SU-DHL-6 (cell line): ENCODE measurements around the gene VRK3.

Experiments
- H2AFZ ChIP-seq: fragments of 200-600 bp; sonication (generic); 2 replicates; pipeline ENCODE4 v1.6.1; 2014; ENCODE audit warnings: low read depth, mild to moderate bottlenecking, moderate library complexity, mixed read lengths, antibody characterized with exemption, low read length; ENCODE audit not compliant: severe bottlenecking
- H3F3A ChIP-seq: fragments of 200-600 bp; shearing (Covaris generic); 2 replicates; pipeline ENCODE4 v1.6.0; 2016; ENCODE audit warnings: antibody characterized with exemption, mild to moderate bottlenecking; ENCODE audit not compliant: insufficient read depth
- H3K27ac ChIP-seq: fragments of 200-600 bp; sonication (generic); 2 replicates; pipeline ENCODE4 v1.5.1; 2016; ENCODE audit warnings: low read depth, mild to moderate bottlenecking, low read length, moderate library complexity, mixed read lengths
- H3K27me3 ChIP-seq: fragments of 200-600 bp; sonication (generic), shearing (Covaris generic); 2 replicates; pipeline ENCODE4 v1.6.0; 2014; ENCODE audit warnings: mild to moderate bottlenecking, low read length
- H3K36me3 ChIP-seq: fragments of 200-600 bp; sonication (generic); 2 replicates; pipeline ENCODE4 v1.6.1; 2014; ENCODE audit warnings: mild to moderate bottlenecking, low read length, mixed read lengths
- H3K4me2 ChIP-seq: fragments of 300-600, 200-600 bp; shearing (Covaris generic), sonication (generic); 2 replicates; pipeline ENCODE4 v1.6.0; 2014; ENCODE audit warnings: low read length, low read depth, mild to moderate bottlenecking; ENCODE audit not compliant: poor library complexity, severe bottlenecking
- H3K4me3 ChIP-seq: fragments of 200-600 bp; sonication (generic); 2 replicates; pipeline ENCODE4 v1.5.1; 2014; ENCODE audit warnings: antibody characterized with exemption, low read length, mild to moderate bottlenecking, mixed read lengths; ENCODE audit not compliant: insufficient read depth, poor library complexity, severe bottlenecking
- H3K79me2 ChIP-seq: fragments of 200-600 bp; sonication (generic); 2 replicates; pipeline ENCODE4 v1.6.1; 2014; ENCODE audit warnings: mild to moderate bottlenecking, low read length, moderate library complexity; ENCODE audit not compliant: insufficient read depth
- H3K9ac ChIP-seq: fragments of 200-600 bp; sonication (generic); 2 replicates; pipeline ENCODE4 v1.7.0; 2014; ENCODE audit warnings: mild to moderate bottlenecking, low read length
- H3K9me2 ChIP-seq: fragments of 200-600 bp; sonication (generic); replicated peaks from 2 replicates; pipeline ENCODE4 v1.6.1; 2014; ENCODE audit warnings: low read length; ENCODE audit not compliant: insufficient read depth
- H3K9me3 ChIP-seq: fragments of 200-600 bp; sonication (generic); 2 replicates; pipeline ENCODE4 v1.6.1; 2014; ENCODE audit warnings: low read length, mixed read lengths; ENCODE audit not compliant: insufficient read depth
- H4K20me1 ChIP-seq: fragments of 200-600 bp; sonication (generic); 2 replicates; pipeline ENCODE4 v1.6.1; 2014; ENCODE audit warnings: low read depth, mild to moderate bottlenecking, antibody characterized with exemption, low read length, moderate library complexity, mixed read lengths
- EZH2phosphoT487 ChIP-seq: fragments of 200-600 bp; sonication (generic), shearing (Covaris generic); conservative IDR thresholded peaks from 2 replicates; pipeline ENCODE4 v1.6.1; 2018; ENCODE audit warnings: mild to moderate bottlenecking, antibody characterized with exemption, low read length, moderate library complexity, mixed read lengths
- TF ChIP-seq, protein P1 (sequence below): fragments of 200-600 bp; sonication (generic); IDR thresholded peaks from one replicate; pipeline ENCODE4 v1.5.1; 2017; ENCODE audit warnings: antibody characterized with exemption, mild to moderate bottlenecking, low read length, moderate library complexity; ENCODE audit not compliant: insufficient read depth, poor library complexity, severe bottlenecking

Gene VRK3

DNA sequence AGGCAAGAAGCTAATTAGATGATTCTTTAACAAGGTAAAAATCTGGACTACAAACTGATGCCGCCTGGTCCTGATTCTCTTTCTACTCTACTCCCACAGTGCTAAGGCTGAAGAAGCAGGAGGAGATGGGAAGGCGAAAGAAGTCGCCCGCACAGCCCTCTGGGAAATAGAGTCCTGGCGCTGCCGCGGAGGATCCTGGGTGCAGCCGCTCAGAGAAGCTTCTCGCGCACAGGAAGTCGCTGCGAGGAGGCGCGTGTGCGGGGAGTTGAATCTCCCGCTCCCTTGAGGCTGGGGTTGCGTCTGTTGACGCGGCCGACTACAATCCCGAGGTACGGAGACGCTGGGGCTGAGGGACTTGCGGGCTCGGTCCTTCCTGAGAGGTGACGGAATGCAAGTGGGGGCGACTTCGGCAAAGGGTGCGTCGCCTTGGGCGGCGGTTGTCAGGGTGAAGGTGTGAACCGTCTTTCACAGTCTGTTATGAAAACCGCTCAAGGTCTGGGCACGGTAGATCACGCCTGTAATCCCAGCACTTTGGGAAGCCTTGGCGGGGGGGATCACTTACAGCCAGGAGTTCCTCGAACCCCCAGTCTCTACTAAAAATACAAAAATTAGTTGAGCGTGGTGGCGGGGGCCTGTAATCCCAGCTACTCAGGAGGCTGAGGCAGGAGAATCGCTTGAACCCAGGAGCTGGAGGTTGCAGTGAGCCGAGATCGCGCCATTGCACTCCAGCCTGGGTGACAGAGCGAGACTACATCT, 800 bp upstream of the VRK3 start, which contains the start of gene ZNF473:
Gene ZNF473, plus strand, starts transcription at position 212 of the 756 bp plus-strand sequence. CDS start 5,078 bp downstream, outside the sequence.
- Histone ChIP-seq H3K9me3 (no peaks in the 10 kb centered on the region), H3K27me3 (no peaks in the 10 kb centered on the region), H3K4me2 (peak within 1 kb of the TSS; percentile 78), H3K9me2 (no peaks in the 10 kb centered on the region), H2AFZ (peak within 1 kb of the TSS; percentile 68), H3K79me2 (peaks cover 68% of the 10 kb centered on the region), H3F3A (no peaks in the 10 kb centered on the region), H3K27ac (peak within 1 kb of the TSS; percentile 46), H3K36me3 (no peaks in the 10 kb centered on the region), H4K20me1 (no peaks in the 10 kb centered on the region; the same call in 1 of the 2 replicates), H3K9ac (peak within 1 kb of the TSS; percentile 73), H3K4me3 (peak within 1 kb of the TSS; percentile 81)
- TF ChIP-seq, protein P1, sequence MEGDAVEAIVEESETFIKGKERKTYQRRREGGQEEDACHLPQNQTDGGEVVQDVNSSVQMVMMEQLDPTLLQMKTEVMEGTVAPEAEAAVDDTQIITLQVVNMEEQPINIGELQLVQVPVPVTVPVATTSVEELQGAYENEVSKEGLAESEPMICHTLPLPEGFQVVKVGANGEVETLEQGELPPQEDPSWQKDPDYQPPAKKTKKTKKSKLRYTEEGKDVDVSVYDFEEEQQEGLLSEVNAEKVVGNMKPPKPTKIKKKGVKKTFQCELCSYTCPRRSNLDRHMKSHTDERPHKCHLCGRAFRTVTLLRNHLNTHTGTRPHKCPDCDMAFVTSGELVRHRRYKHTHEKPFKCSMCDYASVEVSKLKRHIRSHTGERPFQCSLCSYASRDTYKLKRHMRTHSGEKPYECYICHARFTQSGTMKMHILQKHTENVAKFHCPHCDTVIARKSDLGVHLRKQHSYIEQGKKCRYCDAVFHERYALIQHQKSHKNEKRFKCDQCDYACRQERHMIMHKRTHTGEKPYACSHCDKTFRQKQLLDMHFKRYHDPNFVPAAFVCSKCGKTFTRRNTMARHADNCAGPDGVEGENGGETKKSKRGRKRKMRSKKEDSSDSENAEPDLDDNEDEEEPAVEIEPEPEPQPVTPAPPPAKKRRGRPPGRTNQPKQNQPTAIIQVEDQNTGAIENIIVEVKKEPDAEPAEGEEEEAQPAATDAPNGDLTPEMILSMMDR = no peak
- no peak for TF ChIP-seq EZH2phosphoT487

DNA sequence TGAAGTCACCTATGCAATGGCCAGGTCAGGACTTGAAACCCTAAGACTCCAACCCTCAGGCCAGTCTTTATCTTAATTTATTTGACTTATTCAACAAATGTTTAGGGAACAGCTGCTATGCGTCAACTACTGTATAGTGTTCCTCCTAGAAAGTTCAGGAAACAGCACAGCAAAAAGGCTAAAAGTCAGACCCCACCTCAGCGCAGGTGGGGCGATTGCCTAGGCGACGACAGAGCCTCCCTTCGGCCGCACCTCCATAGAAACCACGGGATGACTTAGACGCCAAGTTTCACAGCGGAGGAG, 502 bp downstream of the VRK3 start:
- no peaks in the 10 kb centered on the region for H3K27me3 ChIP-seq
- H3K9me2 ChIP-seq = no peaks in the 10 kb centered on the region
- no peaks in the 10 kb centered on the region for H3F3A ChIP-seq
- H3K9me3 ChIP-seq = no peaks in the 10 kb centered on the region
- H2AFZ ChIP-seq = peak overlapping the region; percentile 38
- no peak for TF ChIP-seq EZH2phosphoT487
- TF ChIP-seq, protein P1 = no peak
- no peaks in the 10 kb centered on the region for H3K36me3 ChIP-seq
- peak overlapping the region; percentile 73 for H3K9ac ChIP-seq
- peak overlapping the region; percentile 81 for H3K4me3 ChIP-seq
- H3K79me2 ChIP-seq = peaks cover 56% of the 10 kb centered on the region
- H4K20me1 ChIP-seq = no peaks in the 10 kb centered on the region; the same call in 1 of the 2 replicates
- peak overlapping the region; percentile 78 for H3K4me2 ChIP-seq
- H3K27ac ChIP-seq = no peak overlapping the region

DNA sequence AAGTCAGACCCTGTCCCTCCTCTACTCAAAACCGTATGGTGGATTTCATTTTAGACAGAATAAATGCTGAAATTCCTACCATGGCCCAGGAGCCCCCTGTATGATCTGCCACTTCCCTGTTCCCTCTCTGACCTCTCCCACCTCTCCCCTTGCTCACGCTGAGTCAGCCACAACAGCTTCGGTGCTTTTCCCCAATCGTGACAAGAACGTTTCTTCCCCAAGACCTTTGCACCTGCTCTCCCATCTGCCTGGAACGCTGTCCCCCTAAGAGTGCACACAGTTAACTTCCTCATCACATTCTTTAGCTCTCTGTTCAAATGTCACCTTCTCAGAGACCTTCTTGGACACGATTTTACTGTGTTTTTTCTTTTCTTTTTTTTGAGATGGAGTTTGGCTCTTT, 2.3 kb downstream of the VRK3 start:
- no peaks in the 10 kb centered on the region for H3K9me3 ChIP-seq
- no peak overlapping the region for H3K9ac ChIP-seq
- no peak for TF ChIP-seq EZH2phosphoT487
- TF ChIP-seq, protein P1 = no peak
- H3K4me3 ChIP-seq = no peak overlapping the region
- no peaks in the 10 kb centered on the region for H3K27me3 ChIP-seq
- H3K27ac ChIP-seq = no peak overlapping the region
- no peak overlapping the region for H2AFZ ChIP-seq
- H3K9me2 ChIP-seq = no peaks in the 10 kb centered on the region
- H3K36me3 ChIP-seq = no peaks in the 10 kb centered on the region
- peaks cover 41% of the 10 kb centered on the region for H3K79me2 ChIP-seq
- H3K4me2 ChIP-seq = no peak overlapping the region
- no peaks in the 10 kb centered on the region; the same call in 1 of the 2 replicates for H4K20me1 ChIP-seq
- H3F3A ChIP-seq = no peaks in the 10 kb centered on the region
